Right lobe of liver (tissue), 6 donors: Measurements from ENCODE around the gene RELN. TPM values are rescaled to one million over a fixed set of nuclear protein-coding genes. Genes with fewer than 3 reads are reported as not detected.
A peak's percentile ranks its signal among the peaks of the same experiment; 100 is the strongest.

Experiments used
- ATAC-seq, 4 donors: fragments of 200-7000 bp; cut with Tn5 transposase; one replicate each; pipeline ENCODE4 v1.9.1; 2020; ENCODE audit warnings: mild to moderate bottlenecking in 4 of 4, moderate library complexity in 4 of 4
- DNase-seq, 3 donors: peaks; one replicate each; pipeline ENCODE4 v3.0.0-alpha.2; 2020
- H3K27ac ChIP-seq, 3 donors: fragments of 200-600 bp; one replicate each; pipeline ENCODE4 v1.8.0; 2022
- H3K27me3 ChIP-seq, 2 donors: fragments of 200-600 bp; one replicate each; pipeline ENCODE4 v1.8.0; 2022
- H3K36me3 ChIP-seq, 4 donors: fragments of 200-600 bp; sonication (generic) in 1 of 4; one replicate each; pipeline versions ENCODE4 v1.5.1 to v1.8.0; 2017 to 2022; ENCODE audit warnings: control low read depth in 1 of 4
- H3K4me1 ChIP-seq, 4 donors: fragments of 200-600 bp; sonication (generic) in 1 of 4; one replicate each; pipeline versions ENCODE4 v1.5.1 to v1.8.0; 2017 to 2022; ENCODE audit warnings: control low read depth in 1 of 4
- H3K4me3 ChIP-seq, 3 donors: fragments of 200-600 bp; one replicate each; pipeline ENCODE4 v1.8.0; 2022
- H3K9me3 ChIP-seq, 4 donors: fragments of 200-600 bp; sonication (generic) in 1 of 4; one replicate each; pipeline versions ENCODE4 v1.5.1 to v1.8.0; 2017 to 2022; ENCODE audit warnings: control low read depth in 1 of 4
- CTCF ChIP-seq, 4 donors: fragments of 200-600 bp in 3 of 4; fragments of 450-650 bp in 1 of 4; IDR thresholded peaks; one replicate each; pipeline versions ENCODE4 v1.5.1 to v1.8.0; 2016 to 2022; ENCODE audit warnings: antibody characterized with exemption in 4 of 4, mild to moderate bottlenecking in 2 of 4
- POLR2A ChIP-seq: fragments of 450-650 bp; IDR thresholded peaks from one replicate; pipeline ENCODE4 v1.6.1; 2017; ENCODE audit warnings: antibody characterized with exemption, mild to moderate bottlenecking
- WGBS: methylation state at CpG from one replicate; pipeline ENCODE4 v1.1.6; 2018; ENCODE audit warnings: low coverage, low lambda C conversion rate; ENCODE audit not compliant: insufficient coverage; ENCODE audit errors: missing lambda C conversion rate; 5-methylcytosine and 5-hydroxymethylcytosine counted together
- intact Hi-C, 2 donors: fragments of 100-400 bp; cut with DNase I; formaldehyde crosslinking; loops; one replicate each; pipeline versions ENCODE4 v1.11.2 to v1.14.1; 2022
- total RNA-seq, 6 experiments: library from RNA; depleted of rRNA in 2 of 6; stranded (reverse); fragments of >200 nt in 2 of 6; fragmentation: NEBNext Ultra II Directional in 3 of 6; extraction: Animal tissue kit (Norgen Biotek cat#: 25700) in 3 of 6; gene quantifications; one replicate each; pipeline versions ENCODE4 v1.1.0 to v1.2.4, GENCODE V29; 2016 to 2023
- donor health status: DM: no; HTN: yes; CAD: no.
- donor health status: DM: no; HTN: no; CAD: no.
- donor health status: DM: no; HTN: no; CAD: no.
- donor health status: DM: no; HTN: yes; CAD: no.
- donor health status: DM: no; HTN: yes; CAD: no.

Gene RELN
- total RNA-seq, 6 experiments from 2014 or later: 11.9 to 35.7 (median 18.9) TPM

- intact Hi-C loops: no loop called here
- no peaks in the 10 kb centered on the region for H3K9me3 ChIP-seq
- no peaks in the 10 kb centered on the region for H3K36me3 ChIP-seq
- no peaks in the 10 kb centered on the region for H3K27me3 ChIP-seq
- DNase-seq (no peak), ATAC-seq (no peak)
- no peak overlapping the region for H3K27ac ChIP-seq
- H3K4me3 ChIP-seq: no peak overlapping the region
- H3K4me1 ChIP-seq: no peaks in the 10 kb centered on the region
- WGBS: 49% methylated on average over 10 of the region's 10 CpGs
- TF ChIP-seq CTCF (IDR thresholded peaks at IDR 0.05): no peak
- no peak for TF ChIP-seq POLR2A
Observed at GRCh38 chr7:103894656-103895596, 94.5 kb downstream of the RELN start.

GRCh38 chr7:103893350-103893749 lies 96.1 kb downstream of the RELN start:
- Histone ChIP-seq H3K4me3 (no peak overlapping the region), H3K4me1 (no peaks in the 10 kb centered on the region), H3K27me3 (no peaks in the 10 kb centered on the region), H3K36me3 (no peaks in the 10 kb centered on the region), H3K9me3 (no peaks in the 10 kb centered on the region), H3K27ac (no peak overlapping the region)
- whole genome bisulfite sequencing: 50% methylated on average over 2 of the region's 2 CpGs
- ATAC-seq (no peak), DNase-seq (no peak)
- TF ChIP-seq CTCF (IDR thresholded peaks at IDR 0.05) (no peak), POLR2A (no peak)
- intact Hi-C loops: no loop called here

- Histone ChIP-seq H3K4me1 (no peaks in the 10 kb centered on the region), H3K27ac (no peak overlapping the region), H3K4me3 (no peak overlapping the region), H3K9me3 (no peaks in the 10 kb centered on the region), H3K27me3 (no peaks in the 10 kb centered on the region), H3K36me3 (no peaks in the 10 kb centered on the region)
- TF ChIP-seq POLR2A: no peak
- TF ChIP-seq CTCF (IDR thresholded peaks at IDR 0.05): no peak
- ATAC-seq (no peak), DNase-seq (no peak)
- intact Hi-C loops: no loop called here
- 30% methylated on average over 3 of the region's 3 CpGs for WGBS
Observed at GRCh38 chr7:103889451-103889850, 100.0 kb downstream of the RELN start.

DNA sequence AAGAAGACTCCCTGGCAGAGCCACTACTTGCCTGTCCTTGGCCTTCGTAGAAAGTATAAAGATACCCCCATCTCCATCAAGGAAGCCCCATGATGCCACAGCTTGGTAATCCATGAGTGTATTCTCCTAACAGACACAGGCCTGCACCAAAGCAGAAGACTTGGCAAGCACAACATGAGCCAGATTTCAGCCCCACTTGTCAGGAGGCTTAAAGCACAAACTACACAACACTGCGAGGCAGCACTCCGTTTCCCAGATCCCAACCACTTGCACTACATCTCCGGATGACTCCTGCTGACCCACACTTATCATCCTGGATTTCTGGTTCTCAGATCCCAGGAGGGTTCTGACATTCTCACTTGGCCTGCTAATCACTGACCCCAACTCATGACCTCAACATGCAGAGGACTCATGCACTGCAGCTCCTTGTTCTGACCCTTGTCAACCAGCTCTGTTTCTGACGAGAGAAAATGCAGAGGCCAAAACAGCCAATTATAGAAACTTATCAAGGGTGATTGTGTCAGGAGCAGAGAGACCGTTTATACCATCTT lies 100.8 kb downstream of the RELN start:
- H3K27ac ChIP-seq: no peak overlapping the region
- no peaks in the 10 kb centered on the region for H3K36me3 ChIP-seq
- peak in 2 of 4 donors; percentile 50 to 75 for ATAC-seq
- TF ChIP-seq CTCF (IDR thresholded peaks at IDR 0.05) (no peak), POLR2A (no peak)
- no peaks in the 10 kb centered on the region for H3K27me3 ChIP-seq
- whole genome bisulfite sequencing: 56% methylated on average over 5 of the region's 6 CpGs
- H3K9me3 ChIP-seq: no peaks in the 10 kb centered on the region
- no peaks in the 10 kb centered on the region for H3K4me1 ChIP-seq
- DNase-seq: peak in 1 of 3 donors; percentile 42
- intact Hi-C loops: no loop called here
- no peak overlapping the region for H3K4me3 ChIP-seq
